Caco-2 (cell line): Measurements from ENCODE around the gene ELP4. TPM values are rescaled to one million over a fixed set of nuclear protein-coding genes. Genes with fewer than 3 reads are reported as not detected.

Source experiments
- BruUV-seq: library from RNA; stranded (reverse); fragments of 400-500 nt; replicated peaks from 2 replicates; lab custom pipeline; 2021; lab: Mats Ljungman, UMichigan
- CTCF ChIA-PET: fragments of 300-600 bp; sonication (Branson Sonifier 250); formaldehyde crosslinking; loops from one replicate; lab custom pipeline; 2022; ENCODE audit warnings: antibody characterized with exemption; lab: Charles Lee
- POLR2A ChIA-PET: fragments of 300-600 bp; sonication (Branson Sonifier 250); formaldehyde crosslinking; loops from one replicate; lab custom pipeline; 2022; ENCODE audit warnings: antibody characterized with exemption; lab: Charles Lee
- DNase-seq, 2 experiments: peaks; one replicate each; pipeline versions ENCODE4 v3.0.0 to v3.0.0-alpha.2; 2020 to 2022
- H3K27me3 ChIP-seq: replicated peaks from 2 replicates; pipeline ENCODE4 v1.6.0; 2011; ENCODE audit warnings: low read length; ENCODE audit not compliant: control insufficient read depth, insufficient read depth
- H3K36me3 ChIP-seq: 2 replicates; pipeline ENCODE4 v1.5.1; 2011; ENCODE audit warnings: low read length; ENCODE audit not compliant: control insufficient read depth, insufficient read depth
- H3K4me1 ChIP-seq: fragments of 250-450 bp; sonication (Bioruptor Pico); 2 replicates; pipeline ENCODE4 v1.5.1; 2020; ENCODE audit warnings: mild to moderate bottlenecking
- H3K4me3 ChIP-seq: 2 replicates; pipeline ENCODE4 v1.5.1; 2011; ENCODE audit warnings: low read depth, mild to moderate bottlenecking, control low read depth, low read length
- H3K9me3 ChIP-seq: fragments of 250-450 bp; sonication (Bioruptor Pico); 2 replicates; pipeline ENCODE4 v1.5.1; 2020; ENCODE audit warnings: mild to moderate bottlenecking, moderate library complexity
- H3K27ac Mint-ChIP-seq: one replicate; pipeline ENCODE4 v1.8.0; 2022; ENCODE audit warnings: mixed read lengths; ENCODE audit not compliant: unreplicated experiment
- H3K27me3 Mint-ChIP-seq: one replicate; pipeline ENCODE4 v1.8.0; 2022; ENCODE audit warnings: mixed read lengths; ENCODE audit not compliant: insufficient read depth, unreplicated experiment
- H3K36me3 Mint-ChIP-seq: one replicate; pipeline ENCODE4 v1.8.0; 2022; ENCODE audit warnings: mild to moderate bottlenecking, mixed read lengths; ENCODE audit not compliant: insufficient read depth, unreplicated experiment
- H3K4me1 Mint-ChIP-seq: one replicate; pipeline ENCODE4 v1.8.0; 2022; ENCODE audit warnings: low read depth, mixed read lengths; ENCODE audit not compliant: unreplicated experiment
- H3K4me3 Mint-ChIP-seq: one replicate; pipeline ENCODE4 v1.8.0; 2022; ENCODE audit warnings: mild to moderate bottlenecking, moderate library complexity, mixed read lengths; ENCODE audit not compliant: unreplicated experiment
- H3K9me3 Mint-ChIP-seq: one replicate; pipeline ENCODE4 v1.8.0; 2022; ENCODE audit warnings: mixed read lengths; ENCODE audit not compliant: unreplicated experiment
- CTCF ChIP-seq, 2 experiments: fragments of 200-600 bp in 1 of 2; IDR thresholded peaks; 1 replicate in 1 of 2; 2 replicates in 1 of 2; pipeline versions ENCODE4 v1.5.1 to v1.8.0; 2011 to 2022; ENCODE audit warnings: antibody characterized with exemption in 1 of 2, control low read depth in 1 of 2, inconsistent platforms in 1 of 2, low read depth in 1 of 2, low read length in 1 of 2, mild to moderate bottlenecking in 1 of 2, moderate library complexity in 1 of 2; ENCODE audit not compliant: insufficient read depth in 1 of 2, severe bottlenecking in 1 of 2, unreplicated experiment in 1 of 2
- intact Hi-C: fragments of 100-400 bp; cut with micrococcal nuclease; formaldehyde crosslinking; loops from one replicate; pipeline ENCODE4 v1.10.0; 2022; ENCODE audit not compliant: unreplicated experiment
- total RNA-seq: library from RNA; stranded (reverse); gene quantifications from 2 replicates; pipeline ENCODE4 v1.2.3, GENCODE V29; 2022

Gene ELP4
- total RNA-seq, 1 experiment from 2014 or later, result 18.8 TPM

- no TSS peak for BruUV-seq
- no peaks in the 10 kb centered on the region for H3K4me1 Mint-ChIP-seq
- intact Hi-C loops, result loop anchor here (10.0 kb wide), 2 partner anchors 65 to 315 kb away; partner anchors contain the start of gene PAX6
- ChIA-PET POLR2A (no interaction called here), CTCF (no interaction called here)
- Histone ChIP-seq H3K4me3 (no peak overlapping the region), H3K36me3 (no peaks in the 10 kb centered on the region), H3K27me3 (no peaks in the 10 kb centered on the region), H3K4me1 (no peaks in the 10 kb centered on the region), H3K9me3 (0 out of 2 replicates have a peak, but pooled peaks cover 4% of the 10 kb centered on the region)
- H3K4me3 Mint-ChIP-seq, result no peak overlapping the region
- H3K27me3 Mint-ChIP-seq, result no peaks in the 10 kb centered on the region
- no peak for DNase-seq
- no peak for TF ChIP-seq CTCF (IDR thresholded peaks at IDR 0.05; ENCODE audit: insufficient read depth in 1 of 2, low read depth in 1 of 2, low read length in 1 of 2, severe bottlenecking in 1 of 2, unreplicated experiment in 1 of 2)
- H3K36me3 Mint-ChIP-seq, result peaks cover 23% of the 10 kb centered on the region
- H3K9me3 Mint-ChIP-seq, result peaks cover 14% of the 10 kb centered on the region
- H3K27ac Mint-ChIP-seq, result no peak overlapping the region
Observed at GRCh38 chr11:31499576-31500178, 9.9 kb upstream of the ELP4 start.

- Mint-ChIP-seq H3K4me1 (no peaks in the 10 kb centered on the region), H3K4me3 (no peak overlapping the region), H3K27ac (no peak overlapping the region), H3K27me3 (no peaks in the 10 kb centered on the region), H3K36me3 (peaks cover 14% of the 10 kb centered on the region), H3K9me3 (peaks cover 5% of the 10 kb centered on the region)
- H3K9me3 ChIP-seq, result no peaks in the 10 kb centered on the region
- H3K4me1 ChIP-seq, result no peaks in the 10 kb centered on the region
- ChIA-PET POLR2A (no interaction called here), CTCF (no interaction called here)
- no peaks in the 10 kb centered on the region for H3K27me3 ChIP-seq
- TF ChIP-seq CTCF (IDR thresholded peaks at IDR 0.05; ENCODE audit: insufficient read depth in 1 of 2, low read depth in 1 of 2, low read length in 1 of 2, severe bottlenecking in 1 of 2, unreplicated experiment in 1 of 2), result no peak
- intact Hi-C loops, result loop anchor here (10.0 kb wide), 2 partner anchors 66 to 314 kb away; partner anchors contain the start of gene PAX6
- no peak overlapping the region for H3K4me3 ChIP-seq
- no peak for DNase-seq
- no TSS peak for BruUV-seq
- H3K36me3 ChIP-seq, result no peaks in the 10 kb centered on the region; the same call in 1 of the 2 replicates
Observed at GRCh38 chr11:31500560-31500959, 9.0 kb upstream of the ELP4 start.

GRCh38 chr11:31509051-31509428 is 527 bp upstream of the ELP4 start:
- H3K9me3 ChIP-seq, result no peaks in the 10 kb centered on the region
- POLR2A ChIA-PET, result no interaction called here
- peaks cover 11% of the 10 kb centered on the region for H3K4me1 Mint-ChIP-seq
- CTCF ChIA-PET, result no interaction called here
- BruUV-seq, result TSS peak; percentile 65
- no peaks in the 10 kb centered on the region for H3K27me3 ChIP-seq
- H3K4me3 Mint-ChIP-seq, result peak overlapping the region; percentile 96
- peak overlapping the region; percentile 97 for H3K27ac Mint-ChIP-seq
- intact Hi-C loops, result loop anchor here (10.0 kb wide), 2 partner anchors 74 to 306 kb away; partner anchors contain the start of gene PAX6
- no peaks in the 10 kb centered on the region for H3K27me3 Mint-ChIP-seq
- H3K36me3 Mint-ChIP-seq, result peaks cover 15% of the 10 kb centered on the region
- H3K4me1 ChIP-seq, result peaks cover 10% of the 10 kb centered on the region; the same call in 1 of the 2 replicates
- no peaks in the 10 kb centered on the region for H3K9me3 Mint-ChIP-seq
- TF ChIP-seq CTCF (IDR thresholded peaks at IDR 0.05; ENCODE audit: insufficient read depth in 1 of 2, low read depth in 1 of 2, low read length in 1 of 2, severe bottlenecking in 1 of 2, unreplicated experiment in 1 of 2), result no peak
- H3K4me3 ChIP-seq, result peak overlapping the region; percentile 43
- no peak for DNase-seq
- H3K36me3 ChIP-seq, result no peaks in the 10 kb centered on the region; the same call in 1 of the 2 replicates
